ENCODE measurements around the gene SLC25A42.
"Not testable (repeated sequence)": the region's sequence is repeated elsewhere in the genome, so short reads cannot be mapped to it uniquely, and the experiment has no call there.

The SLC25A42 gene

GRCh38 chr19:19139876-19140229 lies 76.1 kb downstream of the SLC25A42 start:
- no peak for DNase-seq

- no peak for DNase-seq
These were observed 76.7 kb downstream of the SLC25A42 start for GRCh38 chr19:19140476-19140875.

GRCh38 chr19:19142347-19142746 lies 78.6 kb downstream of the SLC25A42 start:
- DNase-seq, result no peak

GRCh38 chr19:19145281-19145680 lies 81.5 kb downstream of the SLC25A42 start:
- no peak for DNase-seq

GRCh38 chr19:19145684-19146608 lies 82.2 kb downstream of the SLC25A42 start:
- peak; percentile 29 for DNase-seq

GRCh38 chr19:19146865-19147264 lies 83.1 kb downstream of the SLC25A42 start:
- no peak for DNase-seq

GRCh38 chr19:19147344-19147743 lies 83.5 kb downstream of the SLC25A42 start:
- DNase-seq, result no peak

GRCh38 chr19:19148504-19148903 lies 84.7 kb downstream of the SLC25A42 start:
- DNase-seq, result not testable (repeated sequence)

- no peak for DNase-seq
These were observed 85.6 kb downstream of the SLC25A42 start for GRCh38 chr19:19149435-19149834.

- DNase-seq, result no peak
These were observed 87.6 kb downstream of the SLC25A42 start for GRCh38 chr19:19151418-19151817.

GRCh38 chr19:19152668-19153384 lies 89.0 kb downstream of the SLC25A42 start:
- DNase-seq, result no peak

GRCh38 chr19:19154768-19155494 lies 91.1 kb downstream of the SLC25A42 start:
- DNase-seq, result no peak

- DNase-seq, result no peak
These were observed 91.9 kb downstream of the SLC25A42 start for GRCh38 chr19:19155495-19156219.

- no peak for DNase-seq
These were observed 94.0 kb downstream of the SLC25A42 start for GRCh38 chr19:19157808-19158207.

GRCh38 chr19:19159534-19159933 lies 95.7 kb downstream of the SLC25A42 start:
- no peak for DNase-seq

GRCh38 chr19:19160461-19161035 lies 96.8 kb downstream of the SLC25A42 start:
- no peak for DNase-seq

GRCh38 chr19:19162495-19162894 lies 98.7 kb downstream of the SLC25A42 start:
- DNase-seq, result no peak

Measured in NCI-H2171 treated with DMSO at 0.1 percent for 48 hours (cell line).